Fibroblast of upper back skin (primary cell): Measurements from ENCODE around the gene NOL4L.

Source experiments
- DNase-seq: peaks from one replicate; pipeline ENCODE4 v3.0.0-alpha.2; 2013

The NOL4L gene

GRCh38 chr20:32538526-32538939, 46.6 kb downstream of the NOL4L start:
- DNase-seq: peak; percentile 44

GRCh38 chr20:32537657-32538525, 47.2 kb downstream of the NOL4L start:
- DNase-seq: no peak

- DNase-seq: no peak
Measured at GRCh38 chr20:32536851-32537656, 48.1 kb downstream of the NOL4L start.

- no peak for DNase-seq
Measured at GRCh38 chr20:32535953-32536823, 48.9 kb downstream of the NOL4L start.

GRCh38 chr20:32535316-32535952, 49.7 kb downstream of the NOL4L start:
- DNase-seq: no peak

GRCh38 chr20:32534661-32535240, 50.4 kb downstream of the NOL4L start:
- DNase-seq: no peak

GRCh38 chr20:32533732-32534131, 51.4 kb downstream of the NOL4L start:
- DNase-seq: no peak

GRCh38 chr20:32532246-32532645, 52.9 kb downstream of the NOL4L start:
- no peak for DNase-seq

- no peak for DNase-seq
Measured at GRCh38 chr20:32528905-32529670, 56.0 kb downstream of the NOL4L start.

GRCh38 chr20:32528171-32528891, 56.8 kb downstream of the NOL4L start:
- DNase-seq: no peak

- DNase-seq: peak; percentile 19
Measured at GRCh38 chr20:32527447-32528055, 57.6 kb downstream of the NOL4L start.

- no peak for DNase-seq
Measured at GRCh38 chr20:32527052-32527446, 58.1 kb downstream of the NOL4L start.

GRCh38 chr20:32526541-32526940, 58.6 kb downstream of the NOL4L start:
- no peak for DNase-seq

GRCh38 chr20:32526125-32526524, 59.0 kb downstream of the NOL4L start:
- DNase-seq: no peak

- DNase-seq: no peak
Measured at GRCh38 chr20:32524829-32525501, 60.2 kb downstream of the NOL4L start.

GRCh38 chr20:32523613-32524213, 61.4 kb downstream of the NOL4L start:
- no peak for DNase-seq

GRCh38 chr20:32522776-32523612, 62.1 kb downstream of the NOL4L start:
- peak; percentile 64 for DNase-seq

- no peak for DNase-seq
Measured at GRCh38 chr20:32522526-32522775, 62.7 kb downstream of the NOL4L start.
